ENCODE measurements around the gene KRT9.
"Not testable (repeated sequence)": the region's sequence is repeated elsewhere in the genome, so short reads cannot be mapped to it uniquely, and the experiment has no call there.

KRT9 gene

GRCh38 chr17:41571561-41572434 lies at the start of gene KRT9:
TSS of gene KRT9 (minus strand) at chr17:41572059. CDS start at chr17:41571992, 67 bp downstream.
- in situ Hi-C loops (cut with MboI; ENCODE audit: low sequenced_read_pairs): no loop called here

GRCh38 chr17:41621435-41621817 lies 49.6 kb upstream of the KRT9 start:
- in situ Hi-C loops (cut with MboI; ENCODE audit: low sequenced_read_pairs): not testable (repeated sequence)

- in situ Hi-C loops (cut with MboI; ENCODE audit: low sequenced_read_pairs): no loop called here
These were observed 49.0 kb upstream of the KRT9 start for GRCh38 chr17:41620583-41621434.

- in situ Hi-C loops (cut with MboI; ENCODE audit: low sequenced_read_pairs): not testable (repeated sequence)
These were observed 48.2 kb upstream of the KRT9 start for GRCh38 chr17:41619927-41620582.

- in situ Hi-C loops (cut with MboI; ENCODE audit: low sequenced_read_pairs): no loop called here
These were observed 47.4 kb upstream of the KRT9 start for GRCh38 chr17:41619036-41619926.

- in situ Hi-C loops (cut with MboI; ENCODE audit: low sequenced_read_pairs): no loop called here
These were observed 46.6 kb upstream of the KRT9 start for GRCh38 chr17:41618341-41619035.

GRCh38 chr17:41617698-41618097 lies 45.8 kb upstream of the KRT9 start:
- in situ Hi-C loops (cut with MboI; ENCODE audit: low sequenced_read_pairs): no loop called here

- in situ Hi-C loops (cut with MboI; ENCODE audit: low sequenced_read_pairs): no loop called here
These were observed 45.3 kb upstream of the KRT9 start for GRCh38 chr17:41617136-41617535.

GRCh38 chr17:41616486-41616885 lies 44.6 kb upstream of the KRT9 start:
- in situ Hi-C loops (cut with MboI; ENCODE audit: low sequenced_read_pairs): not testable (repeated sequence)

- in situ Hi-C loops (cut with MboI; ENCODE audit: low sequenced_read_pairs): no loop called here
These were observed 43.6 kb upstream of the KRT9 start for GRCh38 chr17:41615454-41615853.

GRCh38 chr17:41614767-41615166 lies 42.9 kb upstream of the KRT9 start:
- in situ Hi-C loops (cut with MboI; ENCODE audit: low sequenced_read_pairs): not testable (repeated sequence)

GRCh38 chr17:41614098-41614497 lies 42.2 kb upstream of the KRT9 start:
- in situ Hi-C loops (cut with MboI; ENCODE audit: low sequenced_read_pairs): no loop called here

- in situ Hi-C loops (cut with MboI; ENCODE audit: low sequenced_read_pairs): no loop called here
These were observed 41.6 kb upstream of the KRT9 start for GRCh38 chr17:41613277-41614082.

GRCh38 chr17:41612376-41613160 lies 40.7 kb upstream of the KRT9 start, which contains the start of gene KRT16:
TSS of gene KRT16 (minus strand) at chr17:41612767. CDS start at chr17:41612688, 79 bp downstream.
- in situ Hi-C loops (cut with MboI; ENCODE audit: low sequenced_read_pairs): not testable (repeated sequence)

GRCh38 chr17:41610965-41611640 lies 39.2 kb upstream of the KRT9 start:
- in situ Hi-C loops (cut with MboI; ENCODE audit: low sequenced_read_pairs): no loop called here

- in situ Hi-C loops (cut with MboI; ENCODE audit: low sequenced_read_pairs): not testable (repeated sequence)
These were observed 38.2 kb upstream of the KRT9 start for GRCh38 chr17:41610061-41610517.

- in situ Hi-C loops (cut with MboI; ENCODE audit: low sequenced_read_pairs): not testable (repeated sequence)
These were observed 35.1 kb upstream of the KRT9 start for GRCh38 chr17:41606930-41607329.

Measured in HL-60/S4 (cell line).